ENCODE data around the gene IARS1.

DNA sequence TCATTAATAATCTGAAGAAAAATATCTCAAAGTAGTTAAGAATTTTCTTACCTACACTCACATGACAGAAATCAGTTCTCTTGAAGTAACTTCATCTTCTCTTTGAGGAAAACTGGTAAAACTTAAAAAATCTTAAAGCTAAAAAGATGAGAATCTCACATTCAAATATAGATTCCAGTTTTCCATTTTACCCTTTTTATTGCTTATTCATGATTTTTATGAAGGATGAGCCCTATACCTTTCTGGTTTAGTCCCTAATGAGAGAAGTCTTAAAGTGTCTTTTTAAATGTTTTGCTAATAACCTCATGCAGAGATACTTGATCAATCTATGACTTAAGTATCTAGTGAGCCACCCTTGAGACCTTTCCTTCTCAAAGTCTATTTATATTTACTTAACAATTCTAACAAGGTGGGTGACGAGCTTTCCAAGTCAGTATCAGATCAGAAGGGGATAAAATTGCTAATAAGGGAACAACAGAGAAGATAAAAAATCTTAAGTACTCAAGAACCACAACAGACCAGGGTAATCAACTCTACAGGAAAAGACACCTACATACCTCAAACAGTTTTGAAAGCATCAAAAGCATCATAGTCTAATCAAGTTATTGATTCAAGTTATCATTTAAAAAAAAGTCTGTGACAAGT lies 2.6 kb downstream of the IARS1 start:
- TF ChIP-seq, protein P1, sequence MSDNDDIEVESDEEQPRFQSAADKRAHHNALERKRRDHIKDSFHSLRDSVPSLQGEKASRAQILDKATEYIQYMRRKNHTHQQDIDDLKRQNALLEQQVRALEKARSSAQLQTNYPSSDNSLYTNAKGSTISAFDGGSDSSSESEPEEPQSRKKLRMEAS (IDR thresholded peaks at IDR 0.05; ENCODE audit: low read depth, low read length): no peak
- TF ChIP-seq, protein P2, sequence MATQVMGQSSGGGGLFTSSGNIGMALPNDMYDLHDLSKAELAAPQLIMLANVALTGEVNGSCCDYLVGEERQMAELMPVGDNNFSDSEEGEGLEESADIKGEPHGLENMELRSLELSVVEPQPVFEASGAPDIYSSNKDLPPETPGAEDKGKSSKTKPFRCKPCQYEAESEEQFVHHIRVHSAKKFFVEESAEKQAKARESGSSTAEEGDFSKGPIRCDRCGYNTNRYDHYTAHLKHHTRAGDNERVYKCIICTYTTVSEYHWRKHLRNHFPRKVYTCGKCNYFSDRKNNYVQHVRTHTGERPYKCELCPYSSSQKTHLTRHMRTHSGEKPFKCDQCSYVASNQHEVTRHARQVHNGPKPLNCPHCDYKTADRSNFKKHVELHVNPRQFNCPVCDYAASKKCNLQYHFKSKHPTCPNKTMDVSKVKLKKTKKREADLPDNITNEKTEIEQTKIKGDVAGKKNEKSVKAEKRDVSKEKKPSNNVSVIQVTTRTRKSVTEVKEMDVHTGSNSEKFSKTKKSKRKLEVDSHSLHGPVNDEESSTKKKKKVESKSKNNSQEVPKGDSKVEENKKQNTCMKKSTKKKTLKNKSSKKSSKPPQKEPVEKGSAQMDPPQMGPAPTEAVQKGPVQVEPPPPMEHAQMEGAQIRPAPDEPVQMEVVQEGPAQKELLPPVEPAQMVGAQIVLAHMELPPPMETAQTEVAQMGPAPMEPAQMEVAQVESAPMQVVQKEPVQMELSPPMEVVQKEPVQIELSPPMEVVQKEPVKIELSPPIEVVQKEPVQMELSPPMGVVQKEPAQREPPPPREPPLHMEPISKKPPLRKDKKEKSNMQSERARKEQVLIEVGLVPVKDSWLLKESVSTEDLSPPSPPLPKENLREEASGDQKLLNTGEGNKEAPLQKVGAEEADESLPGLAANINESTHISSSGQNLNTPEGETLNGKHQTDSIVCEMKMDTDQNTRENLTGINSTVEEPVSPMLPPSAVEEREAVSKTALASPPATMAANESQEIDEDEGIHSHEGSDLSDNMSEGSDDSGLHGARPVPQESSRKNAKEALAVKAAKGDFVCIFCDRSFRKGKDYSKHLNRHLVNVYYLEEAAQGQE (IDR thresholded peaks at IDR 0.05; ENCODE audit: low read depth, low read length): no peak
- no peak for TF ChIP-seq BRCA1 (IDR thresholded peaks at IDR 0.05; ENCODE audit: low read depth, low read length)
- TF ChIP-seq PAX5 (IDR thresholded peaks at IDR 0.05; ENCODE audit: borderline replicate concordance, low read depth, low read length): no peak
- TF ChIP-seq, protein P3, sequence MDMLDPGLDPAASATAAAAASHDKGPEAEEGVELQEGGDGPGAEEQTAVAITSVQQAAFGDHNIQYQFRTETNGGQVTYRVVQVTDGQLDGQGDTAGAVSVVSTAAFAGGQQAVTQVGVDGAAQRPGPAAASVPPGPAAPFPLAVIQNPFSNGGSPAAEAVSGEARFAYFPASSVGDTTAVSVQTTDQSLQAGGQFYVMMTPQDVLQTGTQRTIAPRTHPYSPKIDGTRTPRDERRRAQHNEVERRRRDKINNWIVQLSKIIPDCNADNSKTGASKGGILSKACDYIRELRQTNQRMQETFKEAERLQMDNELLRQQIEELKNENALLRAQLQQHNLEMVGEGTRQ (IDR thresholded peaks at IDR 0.05; ENCODE audit: borderline replicate concordance, low read depth, low read length): no peak
- TF ChIP-seq SP1 (IDR thresholded peaks at IDR 0.05; ENCODE audit: low read depth, low read length): no peak
- TF ChIP-seq CREB1 (IDR thresholded peaks at IDR 0.05; ENCODE audit: low read depth): no peak
